Stimulated activated CD4-positive, alpha-beta T cell treated with anti-CD3 and anti-CD28 coated beads, Interleukin-4, amount 100 ng/mL, for 24 hours (primary cell): ENCODE results near the gene KIAA1191.
"Not testable (repeated sequence)": the region's sequence is repeated elsewhere in the genome, so short reads cannot be mapped to it uniquely, and the experiment has no call there.

Experiments
- DNase-seq: peaks from one replicate; pipeline ENCODE4 v3.0.0-alpha.2; 2020

Gene KIAA1191

DNA sequence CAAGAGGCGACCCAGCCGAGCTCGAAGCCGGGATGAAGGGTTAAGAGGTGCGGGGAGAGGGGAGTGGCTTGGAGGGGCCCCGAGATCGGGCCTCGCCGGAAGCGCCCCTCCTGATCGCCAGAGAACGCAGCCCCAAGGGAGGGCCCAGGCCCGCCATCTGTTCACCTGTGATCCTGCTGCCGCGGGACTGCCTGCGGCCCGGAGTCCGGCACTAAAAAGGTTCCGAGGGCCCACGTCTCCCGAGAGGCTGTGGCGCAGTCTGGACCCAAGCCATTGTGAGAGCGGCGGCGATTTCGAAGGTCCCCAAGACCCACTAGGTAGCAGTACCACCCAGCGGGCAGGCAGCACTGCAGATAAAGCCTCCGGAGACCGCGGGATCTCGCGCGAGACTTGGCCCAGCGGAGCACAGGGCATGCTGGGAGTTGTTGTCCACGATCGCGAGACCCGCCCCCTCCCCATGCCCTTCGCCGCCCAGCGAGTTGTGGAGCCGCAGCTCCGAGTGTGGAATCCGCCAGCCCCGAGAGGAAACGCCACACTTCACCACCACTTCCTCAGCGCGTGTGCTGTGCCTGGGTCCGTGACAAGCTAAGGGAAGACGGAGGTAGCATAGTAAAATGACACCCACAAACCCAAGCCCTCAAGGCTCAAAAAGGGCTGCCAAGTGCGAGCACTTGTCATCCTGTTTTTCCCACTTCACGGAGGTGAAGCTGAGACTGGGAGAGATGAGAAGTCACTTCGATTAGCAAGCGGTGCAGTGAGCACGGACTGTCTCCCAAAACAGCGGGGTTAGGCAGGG lies at the start of gene KIAA1191:
Gene KIAA1191 (minus strand): TSS at position 328 of the 796 bp plus-strand sequence. CDS start 2,256 bp downstream, outside the sequence.
- DNase-seq, result peak; percentile 95

GRCh38 chr5:176410486-176411180 lies 49.1 kb upstream of the KIAA1191 start:
- DNase-seq, result no peak

DNA sequence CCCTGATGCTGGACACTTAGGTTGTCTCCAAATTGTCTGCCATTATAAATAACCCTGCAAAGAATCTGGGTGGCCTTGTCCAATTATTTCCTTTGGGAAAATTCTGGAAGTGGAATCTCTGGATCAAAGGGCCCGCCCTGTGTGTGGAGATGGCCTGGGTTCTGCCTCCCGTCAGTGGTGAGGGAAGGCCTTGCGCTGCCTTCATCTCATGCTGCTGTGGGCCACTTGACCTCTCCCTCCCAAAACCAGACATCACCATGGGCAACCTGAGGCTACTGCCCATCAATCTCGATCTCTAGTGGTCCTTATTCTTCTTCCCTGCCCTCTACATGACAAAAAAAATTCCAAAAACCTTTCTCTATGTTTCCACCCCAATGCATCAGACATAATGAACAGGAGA lies 48.2 kb upstream of the KIAA1191 start:
- DNase-seq, result no peak

DNA sequence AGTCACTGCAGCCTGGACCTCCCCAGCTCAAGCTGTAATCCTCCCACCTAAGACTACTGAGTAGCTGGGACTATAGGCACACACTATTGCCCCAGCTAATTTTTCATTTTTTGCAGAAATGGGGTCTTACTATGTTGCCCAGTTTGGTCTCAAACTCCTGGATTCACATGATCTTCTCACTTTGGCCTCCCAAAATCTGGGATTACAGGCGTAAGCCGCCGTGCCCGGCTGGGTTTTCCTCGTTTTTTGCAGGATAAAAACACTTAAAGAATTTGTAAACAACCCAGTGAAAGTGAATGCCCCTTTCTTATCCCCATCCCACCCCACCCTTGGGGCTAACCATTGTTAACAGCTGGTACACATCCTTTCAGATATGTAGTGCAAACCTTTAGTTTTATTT lies 47.0 kb upstream of the KIAA1191 start:
- DNase-seq, result no peak

DNA sequence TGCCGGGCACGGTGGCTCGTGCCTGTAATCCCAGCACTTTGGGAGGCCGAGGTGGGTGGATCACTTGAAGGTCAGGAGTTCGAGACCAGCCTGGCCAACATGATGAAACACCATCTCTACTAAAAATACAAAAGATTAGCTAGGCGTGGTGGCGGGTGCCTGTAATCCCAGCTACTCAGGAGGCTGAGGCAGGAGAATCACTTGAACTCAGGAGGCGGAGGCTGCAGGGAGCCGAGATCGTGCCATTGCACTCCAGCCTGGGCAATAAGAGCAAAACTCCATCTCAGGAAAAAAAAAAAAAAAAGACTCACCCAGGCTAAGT lies 46.6 kb upstream of the KIAA1191 start:
- not testable (repeated sequence) for DNase-seq

GRCh38 chr5:176407456-176408251 lies 46.1 kb upstream of the KIAA1191 start:
- DNase-seq, result no peak

DNA sequence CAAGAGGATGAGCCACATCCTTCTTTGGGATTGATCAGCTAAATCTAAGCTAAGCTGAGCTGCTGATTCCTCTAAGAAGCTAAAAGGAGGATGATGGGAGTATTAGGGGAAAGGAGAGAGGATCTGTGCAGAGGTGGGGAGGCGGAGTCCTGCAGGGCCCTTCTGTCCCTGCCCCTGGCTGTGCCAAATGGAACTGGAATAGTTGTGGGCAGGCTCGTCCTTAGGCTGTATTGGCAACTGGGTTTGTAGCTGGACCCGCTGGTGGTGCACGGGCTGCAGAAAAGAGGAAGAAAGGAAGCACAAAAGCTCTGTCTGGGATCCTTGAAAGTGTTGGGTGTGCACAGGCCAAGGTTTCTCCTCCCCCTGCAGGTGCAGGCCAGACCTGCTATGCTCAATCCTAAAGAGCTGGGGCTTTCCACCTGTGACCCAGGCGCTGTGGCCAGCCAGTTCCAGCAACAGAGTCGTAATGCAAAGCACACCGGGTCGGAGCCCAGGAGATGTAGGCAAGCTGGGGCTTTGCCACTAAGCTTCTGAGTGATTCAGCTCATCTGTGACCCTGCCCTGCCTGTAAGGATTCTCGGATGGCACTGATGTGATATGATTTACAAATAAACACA lies 45.0 kb upstream of the KIAA1191 start:
- DNase-seq, result no peak

- no peak for DNase-seq
Measured at GRCh38 chr5:176405656-176406435, 44.3 kb upstream of the KIAA1191 start.

DNA sequence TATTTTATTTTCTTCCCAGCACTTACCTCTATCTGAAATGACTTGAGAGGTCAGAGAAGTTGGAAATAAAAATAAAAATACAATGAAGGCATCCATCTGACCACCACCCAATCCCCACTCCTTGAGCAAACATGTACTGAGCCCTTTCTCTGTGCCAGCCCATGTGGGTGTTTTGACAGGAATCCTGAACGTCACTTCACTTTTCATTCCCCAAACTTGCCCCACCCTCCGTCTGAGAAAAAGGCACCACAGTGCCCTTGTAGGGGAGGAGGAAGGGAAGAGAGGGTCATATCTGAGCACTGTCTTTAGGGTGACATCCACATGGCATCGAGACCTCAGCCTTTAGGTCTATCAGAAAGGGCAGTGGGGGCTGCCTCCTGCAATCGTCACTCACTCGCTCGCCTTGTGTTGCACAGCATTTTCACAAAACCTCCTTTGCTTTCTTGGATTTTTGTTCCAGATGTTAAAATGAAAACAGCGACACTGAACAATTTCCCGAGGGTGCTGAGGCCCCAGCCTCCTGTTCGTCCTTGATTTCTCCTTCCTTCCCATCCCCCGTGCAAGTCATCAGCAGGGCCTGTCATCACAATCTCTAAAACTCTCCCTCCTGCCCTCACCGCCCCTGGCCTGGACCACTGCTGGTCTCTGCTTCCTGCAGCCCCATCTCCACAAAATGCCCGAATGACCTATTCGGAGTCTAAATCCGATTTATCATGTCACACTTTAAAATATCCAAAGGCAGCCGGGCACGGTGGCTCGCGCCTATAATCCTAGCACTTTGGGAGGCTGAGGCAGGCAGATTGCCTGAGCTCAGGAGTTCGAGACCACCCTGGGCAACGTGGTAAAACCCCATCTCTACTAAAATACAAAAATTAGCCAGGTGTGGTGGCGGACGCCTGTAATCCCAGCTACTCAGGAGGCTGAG lies 40.0 kb upstream of the KIAA1191 start:
- DNase-seq, result no peak

- DNase-seq, result no peak
Measured at GRCh38 chr5:176400382-176401156, 39.0 kb upstream of the KIAA1191 start.

DNA sequence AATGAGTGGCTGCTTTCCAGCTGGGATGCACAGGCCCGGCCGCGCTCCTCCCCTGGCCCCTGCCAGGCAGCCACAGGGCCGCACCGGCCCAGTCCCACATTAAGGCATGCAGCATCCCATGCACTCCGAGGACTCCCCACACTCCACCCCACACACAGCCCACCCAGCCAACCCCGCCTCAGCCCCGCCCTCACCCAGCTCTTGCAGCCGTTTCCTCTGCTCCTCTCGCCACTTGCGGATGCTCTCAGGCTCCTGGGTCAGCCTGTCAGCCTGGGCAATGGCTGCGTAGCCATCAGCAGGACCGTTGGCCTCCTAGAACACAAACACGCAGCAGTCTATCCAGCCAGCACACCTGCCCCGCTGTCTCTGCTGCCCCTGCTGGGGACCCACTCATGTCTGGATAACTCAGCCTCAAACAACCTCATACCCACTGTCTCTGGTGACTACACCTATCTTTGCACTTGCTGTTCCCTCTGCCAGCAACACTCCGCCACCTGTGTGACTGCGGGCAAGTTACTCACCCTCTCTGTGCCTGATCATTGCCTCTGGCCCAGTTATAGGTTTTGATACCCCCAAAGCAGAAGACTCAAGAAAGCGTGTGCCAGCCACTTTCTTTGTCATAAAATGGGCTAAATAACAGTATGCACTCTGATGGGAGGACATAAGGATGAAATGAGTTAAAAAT lies 36.3 kb upstream of the KIAA1191 start:
- no peak for DNase-seq

DNA sequence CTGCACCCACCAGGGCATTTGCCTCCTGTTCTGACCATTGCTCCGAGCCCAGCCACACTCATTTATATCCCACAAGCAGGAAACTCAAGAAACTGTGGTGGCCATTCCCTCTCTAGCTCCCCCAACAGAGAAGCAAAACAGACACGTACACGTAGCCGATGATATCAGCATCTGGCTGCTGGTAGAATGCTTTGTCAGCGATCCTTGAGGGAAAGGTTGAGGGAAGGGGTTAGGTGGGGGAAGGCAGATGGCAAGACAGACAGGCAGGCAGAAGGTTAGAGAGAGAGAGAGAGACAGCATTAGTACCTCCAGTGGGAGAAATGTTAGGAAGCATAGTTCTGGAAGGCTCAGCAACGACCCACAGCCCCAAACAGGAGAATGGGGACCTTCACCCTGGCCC lies 34.8 kb upstream of the KIAA1191 start:
- no peak for DNase-seq

DNA sequence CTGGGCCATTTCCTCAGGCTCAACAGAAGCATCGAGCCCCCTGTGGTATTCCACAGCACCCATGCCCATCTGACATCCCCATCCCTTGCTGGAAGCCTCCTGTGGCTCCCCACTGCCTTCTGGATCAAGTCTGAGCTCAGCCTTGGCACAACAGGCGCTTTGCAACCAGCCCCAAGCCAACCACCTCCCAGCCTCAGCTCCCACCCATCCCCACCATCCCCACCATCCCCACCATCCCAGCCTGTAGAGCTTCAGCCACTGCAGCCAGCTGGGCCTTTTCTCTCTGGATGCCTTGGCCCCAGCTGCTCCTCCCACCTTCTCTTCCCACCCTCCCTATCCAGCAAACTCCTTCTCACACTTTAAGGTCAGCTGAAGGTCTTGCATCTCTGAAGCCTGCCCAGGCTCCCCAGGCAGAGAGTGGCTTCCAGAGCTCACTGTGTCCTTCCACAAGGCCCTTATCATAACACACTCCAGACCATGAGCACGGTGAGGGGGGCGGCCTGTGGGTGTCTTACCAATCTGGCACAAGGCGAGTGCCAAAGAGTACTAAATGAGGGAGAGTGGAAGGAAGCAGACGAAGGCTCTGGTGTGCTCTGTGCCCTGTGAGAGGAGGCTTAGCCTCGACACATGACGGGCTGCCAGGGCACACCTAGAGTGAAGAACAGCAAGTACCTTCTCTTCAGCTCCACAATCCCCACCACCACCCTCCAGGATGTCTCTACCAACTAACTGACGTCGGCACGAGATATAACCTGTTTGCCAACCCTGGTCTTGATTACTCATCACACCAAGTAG lies 33.5 kb upstream of the KIAA1191 start:
- DNase-seq, result no peak

DNA sequence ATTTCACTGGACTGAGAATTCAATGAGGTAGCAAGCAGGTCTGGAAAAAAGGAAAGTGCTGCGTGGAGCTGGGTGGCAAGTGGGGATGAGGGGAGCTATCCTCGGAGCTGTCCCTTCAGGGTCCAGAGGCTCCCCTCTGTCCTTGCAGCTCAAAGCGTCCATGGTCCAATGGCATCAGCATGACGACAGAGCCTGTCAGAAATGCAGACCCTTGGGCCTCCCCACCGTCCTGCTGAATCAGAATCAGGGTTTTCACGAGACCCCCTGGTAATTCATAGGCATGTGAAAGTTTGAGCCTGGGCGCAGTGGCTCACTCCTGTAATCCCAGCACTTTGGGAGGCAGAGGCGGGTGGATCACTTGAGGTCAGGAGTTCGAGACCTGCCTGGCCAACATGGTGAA lies 32.5 kb upstream of the KIAA1191 start:
- DNase-seq, result no peak

GRCh38 chr5:176392526-176392925 lies 31.0 kb upstream of the KIAA1191 start:
- DNase-seq, result no peak

- DNase-seq, result no peak
Measured at GRCh38 chr5:176391999-176392398, 30.4 kb upstream of the KIAA1191 start.

GRCh38 chr5:176391479-176391878 lies 29.9 kb upstream of the KIAA1191 start:
- DNase-seq, result no peak

- DNase-seq, result no peak
Measured at GRCh38 chr5:176389135-176390123, 27.9 kb upstream of the KIAA1191 start.
